Breast epithelium (tissue), 4 donors: Measurements from ENCODE around the gene DSC3. TPM values are rescaled to one million over a fixed set of nuclear protein-coding genes. Genes with fewer than 3 reads are reported as not detected.
A peak's percentile ranks its signal among the peaks of the same experiment; 100 is the strongest.

Source experiments
- DNase-seq, 2 donors: peaks; one replicate each; pipeline ENCODE4 v3.0.0-alpha.2; 2019; ENCODE audit warnings: low spot score in 2 of 2
- H3K27ac ChIP-seq, 2 donors: fragments of 200-600 bp; sonication (generic) in 1 of 2; one replicate each; pipeline ENCODE4 v1.5.1; 2016 to 2019; ENCODE audit warnings: mild to moderate bottlenecking in 1 of 2
- H3K27me3 ChIP-seq, 2 donors: fragments of 200-600 bp; sonication (generic) in 1 of 2; one replicate each; pipeline versions ENCODE4 v1.5.1 to v1.6.0; 2017 to 2019; ENCODE audit warnings: control low read depth in 1 of 2, mild to moderate bottlenecking in 1 of 2
- H3K36me3 ChIP-seq: fragments of 200-600 bp; one replicate; pipeline ENCODE4 v1.5.1; 2019
- H3K4me1 ChIP-seq, 2 donors: fragments of 200-600 bp; sonication (generic); one replicate each; pipeline ENCODE4 v1.5.1; 2016 to 2019; ENCODE audit warnings: control low read depth in 1 of 2
- H3K4me3 ChIP-seq, 3 donors: fragments of 200-600 bp; sonication (generic); 1 replicate in 2 of 3; 2 replicates in 1 of 3; pipeline ENCODE4 v1.5.1; 2016 to 2019; ENCODE audit warnings: mild to moderate bottlenecking in 3 of 3, moderate library complexity in 2 of 3
- H3K9me3 ChIP-seq, 2 donors: fragments of 200-600 bp; sonication (generic) in 1 of 2; one replicate each; pipeline ENCODE4 v1.5.1; 2016 to 2019; ENCODE audit warnings: control low read depth in 1 of 2
- CTCF ChIP-seq, 3 donors: fragments of 450-650 bp; IDR thresholded peaks; one replicate each; pipeline ENCODE4 v1.5.1; 2016 to 2017; ENCODE audit warnings: antibody characterized with exemption in 3 of 3, mild to moderate bottlenecking in 3 of 3, moderate library complexity in 3 of 3
- POLR2A ChIP-seq: fragments of 450-650 bp; IDR thresholded peaks from one replicate; pipeline ENCODE4 v1.6.1; 2016; ENCODE audit warnings: antibody characterized with exemption, mild to moderate bottlenecking, moderate library complexity
- POLR2AphosphoS5 ChIP-seq, 3 donors: sonication (generic); formaldehyde crosslinking; IDR thresholded peaks; one replicate each; pipeline ENCODE4 v1.6.1; 2017; ENCODE audit warnings: antibody characterized with exemption in 3 of 3
- intact Hi-C: fragments of 100-400 bp; cut with DNase I; formaldehyde crosslinking; loops from one replicate; pipeline ENCODE4 v1.15.1; 2023; ENCODE audit warnings: low total_unique reads
- total RNA-seq, 3 donors: library from RNA; depleted of rRNA; stranded (reverse); fragments of >200 nt; gene quantifications; one replicate each; pipeline ENCODE4 v1.1.0, GENCODE V29; 2016

DSC3 gene
- total RNA-seq, 3 donors from 2014 or later, result 17.0 to 54.3 TPM; not detected in 1

GRCh38 chr18:31072175-31072574 lies 29.6 kb upstream of the DSC3 start:
- TF ChIP-seq POLR2AphosphoS5 (IDR thresholded peaks at IDR 0.05), result no peak
- TF ChIP-seq CTCF (IDR thresholded peaks at IDR 0.05), result no peak
- no peak for TF ChIP-seq POLR2A
- Histone ChIP-seq H3K4me3 (no peak overlapping the region), H3K36me3 (no peaks in the 10 kb centered on the region), H3K27me3 (no peaks in the 10 kb centered on the region), H3K9me3 (no peaks in the 10 kb centered on the region), H3K4me1 (no peaks in the 10 kb centered on the region), H3K27ac (no peak overlapping the region)
- no peak for DNase-seq
- intact Hi-C loops, result no loop called here

- intact Hi-C loops, result no loop called here
- TF ChIP-seq CTCF (IDR thresholded peaks at IDR 0.05) (no peak), POLR2A (no peak), POLR2AphosphoS5 (IDR thresholded peaks at IDR 0.05) (no peak)
Observed at GRCh38 chr18:31070206-31070605, 27.7 kb upstream of the DSC3 start.

GRCh38 chr18:31066266-31066665 lies 23.7 kb upstream of the DSC3 start:
- intact Hi-C loops, result loop anchor here (5.0 kb wide), 1 partner anchor 271 kb away; no protein-coding TSS in a partner anchor
- no peak for TF ChIP-seq POLR2A
- no peak for TF ChIP-seq POLR2AphosphoS5 (IDR thresholded peaks at IDR 0.05)
- no peak for TF ChIP-seq CTCF (IDR thresholded peaks at IDR 0.05)
- no peaks in the 10 kb centered on the region for H3K9me3 ChIP-seq
- H3K27me3 ChIP-seq, result no peaks in the 10 kb centered on the region
- no peaks in the 10 kb centered on the region for H3K36me3 ChIP-seq
- no peak overlapping the region for H3K4me3 ChIP-seq
- H3K4me1 ChIP-seq, result no peaks in the 10 kb centered on the region
- no peak for DNase-seq
- H3K27ac ChIP-seq, result no peak overlapping the region

More at GRCh38 chr18:31070206-31070605, 27.7 kb upstream of the DSC3 start:
- no peak for DNase-seq
- Histone ChIP-seq H3K27ac (no peak overlapping the region), H3K9me3 (no peaks in the 10 kb centered on the region), H3K36me3 (no peaks in the 10 kb centered on the region), H3K4me1 (no peaks in the 10 kb centered on the region), H3K4me3 (no peak overlapping the region), H3K27me3 (no peaks in the 10 kb centered on the region)

GRCh38 chr18:31065036-31065773 lies 22.7 kb upstream of the DSC3 start:
- intact Hi-C loops, result loop anchor here (5.0 kb wide), 1 partner anchor 272 kb away; no protein-coding TSS in a partner anchor
- no peaks in the 10 kb centered on the region for H3K36me3 ChIP-seq
- DNase-seq, result no peak

More at GRCh38 chr18:31065036-31065773, 22.7 kb upstream of the DSC3 start:
- H3K4me3 ChIP-seq, result no peak overlapping the region
- H3K9me3 ChIP-seq, result no peaks in the 10 kb centered on the region
- peak overlapping the region in 1 of 2 donors; percentile 27 for H3K27ac ChIP-seq
- TF ChIP-seq CTCF (IDR thresholded peaks at IDR 0.05) (no peak), POLR2AphosphoS5 (IDR thresholded peaks at IDR 0.05) (no peak), POLR2A (no peak)
- no peaks in the 10 kb centered on the region for H3K4me1 ChIP-seq
- H3K27me3 ChIP-seq, result no peaks in the 10 kb centered on the region
